IgD-negative memory B cell (primary cell): ENCODE measurements around the gene MMS19. TPM values are rescaled to one million over a fixed set of nuclear protein-coding genes. Genes with fewer than 3 reads are reported as not detected.

Source experiments
- H3K27ac Mint-ChIP-seq, 3 donors: one replicate each; pipeline ENCODE4 v1.8.0; 2020 to 2022; ENCODE audit warnings: mild to moderate bottlenecking in 3 of 3, mixed read lengths in 3 of 3, moderate library complexity in 1 of 3
- H3K27me3 Mint-ChIP-seq: one replicate; pipeline ENCODE4 v1.8.0; 2021; ENCODE audit warnings: mixed read lengths
- H3K36me3 Mint-ChIP-seq: one replicate; pipeline ENCODE4 v1.8.0; 2020; ENCODE audit warnings: mild to moderate bottlenecking, mixed read lengths
- H3K4me1 Mint-ChIP-seq, 3 donors: one replicate each; pipeline ENCODE4 v1.8.0; 2020 to 2022; ENCODE audit warnings: mixed read lengths in 3 of 3, mild to moderate bottlenecking in 1 of 3
- H3K4me3 Mint-ChIP-seq, 4 donors: one replicate each; pipeline ENCODE4 v1.8.0; 2020 to 2022; ENCODE audit warnings: mild to moderate bottlenecking in 4 of 4, mixed read lengths in 4 of 4, moderate library complexity in 3 of 4
- H3K9me3 Mint-ChIP-seq, 3 donors: one replicate each; pipeline ENCODE4 v1.8.0; 2020 to 2021; ENCODE audit warnings: mixed read lengths in 3 of 3, mild to moderate bottlenecking in 1 of 3
- polyA plus RNA-seq: library from polyadenylated mRNA; unstranded; fragments of 300-500 nt; fragmentation: Illumina TruSeq; gene quantifications from one replicate; pipeline ENCODE4 v1.2.3, GENCODE V29; 2021

The MMS19 gene
- polyA plus RNA-seq, 1 donor from 2014 or later, result 29.1 TPM

GRCh38 chr10:97466755-97467154 is 31.5 kb downstream of the MMS19 start:
- no peaks in the 10 kb centered on the region for H3K4me1 Mint-ChIP-seq
- H3K9me3 Mint-ChIP-seq, result no peaks in the 10 kb centered on the region
- H3K27ac Mint-ChIP-seq, result peak overlapping the region in 1 of 3 donors; percentile 59
- H3K4me3 Mint-ChIP-seq, result no peak overlapping the region
- H3K36me3 Mint-ChIP-seq, result no peaks in the 10 kb centered on the region
- H3K27me3 Mint-ChIP-seq, result no peaks in the 10 kb centered on the region

- no peaks in the 10 kb centered on the region for H3K36me3 Mint-ChIP-seq
- H3K27ac Mint-ChIP-seq, result peak overlapping the region in 2 of 3 donors; percentile 13 to 71
- H3K27me3 Mint-ChIP-seq, result no peaks in the 10 kb centered on the region
Observed at GRCh38 chr10:97465982-97466381, 32.2 kb downstream of the MMS19 start.

GRCh38 chr10:97464226-97464625 is 34.0 kb downstream of the MMS19 start:
- H3K9me3 Mint-ChIP-seq, result no peaks in the 10 kb centered on the region
- peak overlapping the region in 1 of 3 donors; percentile 12 for H3K27ac Mint-ChIP-seq
- H3K36me3 Mint-ChIP-seq, result no peaks in the 10 kb centered on the region
- no peak overlapping the region for H3K4me3 Mint-ChIP-seq
- H3K4me1 Mint-ChIP-seq, result no peaks in the 10 kb centered on the region
- no peaks in the 10 kb centered on the region for H3K27me3 Mint-ChIP-seq

More at GRCh38 chr10:97465982-97466381, 32.2 kb downstream of the MMS19 start:
- Mint-ChIP-seq H3K4me3 (no peak overlapping the region), H3K4me1 (no peaks in the 10 kb centered on the region), H3K9me3 (no peaks in the 10 kb centered on the region)

- Mint-ChIP-seq H3K27me3 (no peaks in the 10 kb centered on the region), H3K9me3 (no peaks in the 10 kb centered on the region), H3K4me3 (no peak overlapping the region), H3K4me1 (no peaks in the 10 kb centered on the region), H3K27ac (peak overlapping the region in 1 of 3 donors; percentile 12), H3K36me3 (no peaks in the 10 kb centered on the region)
Observed at GRCh38 chr10:97463363-97464132, 34.7 kb downstream of the MMS19 start.

- H3K9me3 Mint-ChIP-seq, result no peaks in the 10 kb centered on the region
- no peak overlapping the region for H3K27ac Mint-ChIP-seq
- no peaks in the 10 kb centered on the region for H3K27me3 Mint-ChIP-seq
- H3K36me3 Mint-ChIP-seq, result peaks cover 4% of the 10 kb centered on the region
- H3K4me1 Mint-ChIP-seq, result no peaks in the 10 kb centered on the region
- H3K4me3 Mint-ChIP-seq, result no peak overlapping the region
Observed at GRCh38 chr10:97462309-97462708, 35.9 kb downstream of the MMS19 start.

- Mint-ChIP-seq H3K4me1 (no peaks in the 10 kb centered on the region), H3K36me3 (peaks cover 4% of the 10 kb centered on the region), H3K4me3 (no peak overlapping the region), H3K27ac (peak overlapping the region in 1 of 3 donors; percentile 16), H3K9me3 (no peaks in the 10 kb centered on the region), H3K27me3 (no peaks in the 10 kb centered on the region)
Observed at GRCh38 chr10:97459933-97460332, 38.3 kb downstream of the MMS19 start.

GRCh38 chr10:97459111-97459510 is 39.1 kb downstream of the MMS19 start:
- Mint-ChIP-seq H3K27ac (no peak overlapping the region), H3K4me3 (no peak overlapping the region), H3K4me1 (no peaks in the 10 kb centered on the region), H3K9me3 (no peaks in the 10 kb centered on the region), H3K36me3 (peaks cover 4% of the 10 kb centered on the region), H3K27me3 (no peaks in the 10 kb centered on the region)

- Mint-ChIP-seq H3K36me3 (peaks cover 4% of the 10 kb centered on the region), H3K4me1 (no peaks in the 10 kb centered on the region), H3K27ac (peak overlapping the region in 1 of 3 donors; percentile 84), H3K9me3 (no peaks in the 10 kb centered on the region), H3K27me3 (no peaks in the 10 kb centered on the region), H3K4me3 (no peak overlapping the region)
Observed at GRCh38 chr10:97456686-97457065, 41.5 kb downstream of the MMS19 start.

GRCh38 chr10:97456034-97456685 is 42.1 kb downstream of the MMS19 start:
- Mint-ChIP-seq H3K27ac (no peak overlapping the region), H3K4me1 (no peaks in the 10 kb centered on the region), H3K36me3 (peaks cover 4% of the 10 kb centered on the region), H3K4me3 (no peak overlapping the region), H3K9me3 (no peaks in the 10 kb centered on the region), H3K27me3 (no peaks in the 10 kb centered on the region)

- Mint-ChIP-seq H3K4me1 (peaks cover 3 to 6% (median 4%) of the 10 kb centered on the region in 3 donors), H3K4me3 (peak overlapping the region in 1 of 4 donors; percentile 25), H3K27me3 (no peaks in the 10 kb centered on the region)
Observed at GRCh38 chr10:97454330-97455036, 43.7 kb downstream of the MMS19 start.

GRCh38 chr10:97452352-97452751 is 45.9 kb downstream of the MMS19 start:
- H3K27ac Mint-ChIP-seq, result no peak overlapping the region
- no peaks in the 10 kb centered on the region for H3K27me3 Mint-ChIP-seq
- no peaks in the 10 kb centered on the region for H3K9me3 Mint-ChIP-seq
- peaks cover 3 to 17% (median 11%) of the 10 kb centered on the region in 3 donors for H3K4me1 Mint-ChIP-seq
- no peak overlapping the region for H3K4me3 Mint-ChIP-seq
- H3K36me3 Mint-ChIP-seq, result no peaks in the 10 kb centered on the region

More at GRCh38 chr10:97454330-97455036, 43.7 kb downstream of the MMS19 start:
- Mint-ChIP-seq H3K27ac (peak overlapping the region in 1 of 3 donors; percentile 54), H3K36me3 (peaks cover 4% of the 10 kb centered on the region), H3K9me3 (no peaks in the 10 kb centered on the region)

- Mint-ChIP-seq H3K4me1 (peaks cover 3 to 22% (median 11%) of the 10 kb centered on the region in 3 donors), H3K4me3 (no peak overlapping the region), H3K9me3 (no peaks in the 10 kb centered on the region)
Observed at GRCh38 chr10:97451605-97452004, 46.6 kb downstream of the MMS19 start.

GRCh38 chr10:97450828-97451227 is 47.4 kb downstream of the MMS19 start:
- Mint-ChIP-seq H3K36me3 (peaks cover 3% of the 10 kb centered on the region), H3K4me3 (peak overlapping the region in 1 of 4 donors; percentile 59), H3K4me1 (peaks cover 8 to 27% (median 17%) of the 10 kb centered on the region in 3 donors), H3K9me3 (no peaks in the 10 kb centered on the region), H3K27ac (peak overlapping the region in 2 of 3 donors; percentile 74 to 85), H3K27me3 (no peaks in the 10 kb centered on the region)

More at GRCh38 chr10:97451605-97452004, 46.6 kb downstream of the MMS19 start:
- no peaks in the 10 kb centered on the region for H3K27me3 Mint-ChIP-seq
- H3K27ac Mint-ChIP-seq, result no peak overlapping the region
- no peaks in the 10 kb centered on the region for H3K36me3 Mint-ChIP-seq

GRCh38 chr10:97445722-97446639 is 52.2 kb downstream of the MMS19 start, which contains the start of the genes EXOSC1 and ZDHHC16:
Gene EXOSC1, minus strand, starts transcription at chr10:97446006. Its CDS starts 21 bp downstream, at chr10:97445985.
Gene ZDHHC16, plus strand, starts transcription at chr10:97446175. Its CDS starts 5,501 bp downstream, at chr10:97451676.
- H3K4me3 Mint-ChIP-seq, result peak within 1 kb of the TSS; percentile 99 to 100 (median 99)
- H3K4me1 Mint-ChIP-seq, result peaks cover 23 to 41% (median 31%) of the 10 kb centered on the region in 3 donors
- H3K36me3 Mint-ChIP-seq, result peaks cover 3% of the 10 kb centered on the region
- no peaks in the 10 kb centered on the region for H3K9me3 Mint-ChIP-seq
- peak within 1 kb of the TSS; percentile 90 to 96 (median 93) for H3K27ac Mint-ChIP-seq
- H3K27me3 Mint-ChIP-seq, result no peaks in the 10 kb centered on the region
